ENCODE measurements around the gene SSNA1.
A peak's percentile ranks its signal among the peaks of the same experiment; 100 is the strongest.

The SSNA1 gene

GRCh38 chr9:137200311-137201204 is 12.1 kb downstream of the SSNA1 start, which contains the start of gene TPRN (continued):
- no peak for TF ChIP-seq ZNF335 (tag by site-specific recombination; conservative IDR thresholded peaks at IDR 0.05)
- no peak for TF ChIP-seq ZNF692 (tag by site-specific recombination; IDR thresholded peaks at IDR 0.05)
- no peak for TF ChIP-seq BCL6B (tag by site-specific recombination; IDR thresholded peaks at IDR 0.05)
- TF ChIP-seq RBAK (tag by site-specific recombination; IDR thresholded peaks at IDR 0.05) = no peak
- no peak for TF ChIP-seq ZNF157 (tag by site-specific recombination; IDR thresholded peaks at IDR 0.05)
- TF ChIP-seq ZFP3 (tag by site-specific recombination; IDR thresholded peaks at IDR 0.05; ENCODE audit: low read depth) = no peak
- TF ChIP-seq ZNF2 (tag by site-specific recombination; IDR thresholded peaks at IDR 0.05) = 0 out of 2 replicates have a peak, but pooled peaks have one; percentile 41
- no peak for TF ChIP-seq ZNF398 (tag by site-specific recombination; IDR thresholded peaks at IDR 0.05)
- TF ChIP-seq ZNF133 (tag by site-specific recombination; IDR thresholded peaks at IDR 0.05) = no peak
- peak; percentile 88 for TF ChIP-seq ZBTB26 (tag by site-specific recombination; optimal IDR thresholded peaks at IDR 0.05)
- TF ChIP-seq YY1 (tag by site-specific recombination; IDR thresholded peaks at IDR 0.05) = no peak; the same call in none of the 2 replicates
- TF ChIP-seq ZNF423 (tag by site-specific recombination; IDR thresholded peaks at IDR 0.05) = peak; percentile 64; the same call in 1 of the 2 replicates
- TF ChIP-seq ZNF501 (tag by site-specific recombination; IDR thresholded peaks at IDR 0.05) = no peak; the same call in 1 of the 2 replicates
- no peak for TF ChIP-seq ZSCAN4 (tag by site-specific recombination; IDR thresholded peaks at IDR 0.05)
- no peak for TF ChIP-seq HOXD13 (CRISPR knock-in tag; IDR thresholded peaks at IDR 0.05; ENCODE audit: borderline replicate concordance)
- TF ChIP-seq ZNF580 (tag by site-specific recombination; IDR thresholded peaks at IDR 0.05) = no peak
- TF ChIP-seq ZBTB1 (tag by site-specific recombination; IDR thresholded peaks at IDR 0.05) = no peak
- TF ChIP-seq BCL11B (tag by site-specific recombination; IDR thresholded peaks at IDR 0.05; ENCODE audit: low read depth) = peak; percentile 91
- TF ChIP-seq ZNF155 (tag by site-specific recombination; IDR thresholded peaks at IDR 0.05) = no peak
- TF ChIP-seq ZNF19 (tag by site-specific recombination; IDR thresholded peaks at IDR 0.05; ENCODE audit: low read depth) = no peak
- no peak for TF ChIP-seq ZNF302 (tag by site-specific recombination; IDR thresholded peaks at IDR 0.05; ENCODE audit: low read depth)
- TF ChIP-seq ZBTB10 (tag by site-specific recombination; IDR thresholded peaks at IDR 0.05) = peak; percentile 99
- TF ChIP-seq ZNF26 (tag by site-specific recombination; IDR thresholded peaks at IDR 0.05) = no peak
- no peak for TF ChIP-seq ZSCAN23 (tag by site-specific recombination; IDR thresholded peaks at IDR 0.05)
- no peak for TF ChIP-seq ZNF623 (tag by site-specific recombination; IDR thresholded peaks at IDR 0.05)
- TF ChIP-seq ZSCAN30 (tag by site-specific recombination; IDR thresholded peaks at IDR 0.05) = no peak
- TF ChIP-seq TCF7L2 (IDR thresholded peaks at IDR 0.05; ENCODE audit: borderline replicate concordance, low read depth, low read length) = no peak
- TF ChIP-seq ZNF596 (tag by site-specific recombination; IDR thresholded peaks at IDR 0.05) = no peak

Measured in HEK293 (cell line).